Measurements from ENCODE around the gene BRAF. TPM values are rescaled to one million over a fixed set of nuclear protein-coding genes. Genes with fewer than 3 reads are reported as not detected.

BRAF gene
- total RNA-seq, 1 donor from 2014 or later, result 48.0 TPM

DNA sequence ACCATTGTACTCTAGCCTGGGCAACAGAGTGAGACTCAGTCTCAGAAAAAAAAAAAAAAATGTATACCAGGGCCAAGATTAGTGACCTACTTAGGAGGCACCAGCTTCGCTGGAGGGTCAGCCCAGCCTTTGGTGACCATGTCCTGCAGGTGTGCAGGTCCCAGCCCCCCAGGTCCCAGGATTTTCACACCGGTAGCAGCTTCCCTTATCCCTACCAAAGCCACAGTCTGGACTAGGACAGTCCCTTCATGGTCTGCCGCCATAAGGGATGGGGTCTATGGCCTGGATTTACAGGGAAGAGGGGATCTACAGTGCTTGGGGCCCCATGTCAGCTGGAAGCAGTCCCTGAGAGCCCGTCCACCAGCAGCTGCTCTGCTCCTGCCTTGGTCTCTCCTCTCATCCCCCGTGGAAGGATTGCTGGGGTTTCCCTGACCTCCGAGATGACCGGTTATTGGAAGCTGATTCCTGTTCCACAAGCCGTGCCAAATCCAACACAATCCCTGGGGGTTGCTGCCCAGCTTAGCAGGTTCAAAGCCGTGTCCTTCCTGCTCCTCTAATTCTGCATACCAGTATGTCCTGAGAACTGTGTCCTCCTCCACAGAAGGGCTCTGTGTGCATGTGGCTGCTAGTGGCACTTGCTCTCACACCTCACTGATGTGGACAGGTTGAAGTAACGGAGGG is 239.2 kb downstream of the BRAF start:
- H2AFZ ChIP-seq (replicated peaks), result no peak overlapping the region
- Mint-ChIP-seq H3K9me3 (no peaks in the 10 kb centered on the region), H3K4me1 (peaks cover 15% of the 10 kb centered on the region), H3K27me3 (ENCODE audit: insufficient read depth, low read depth) (peaks cover 7% of the 10 kb centered on the region), H3K27ac (no peak overlapping the region), H3K36me3 (no peaks in the 10 kb centered on the region), H3K4me3 (no peak overlapping the region)
- H4K20me1 ChIP-seq (ENCODE audit: low read depth), result no peaks in the 10 kb centered on the region
- H3K36me3 ChIP-seq, result no peaks in the 10 kb centered on the region
- no peak for DNase-seq (ENCODE audit: low spot score)
- no peak overlapping the region for H3K4me2 ChIP-seq
- H3K79me2 ChIP-seq (ENCODE audit: low read depth), result no peaks in the 10 kb centered on the region
- no peak overlapping the region for H3K9ac ChIP-seq
- no peak overlapping the region for H3K4me3 ChIP-seq
- H3K4me1 ChIP-seq, result peaks cover 13% of the 10 kb centered on the region
- H3F3A ChIP-seq (ENCODE audit: low read depth), result no peaks in the 10 kb centered on the region
- H3K9me3 ChIP-seq (ENCODE audit: low read depth), result no peaks in the 10 kb centered on the region
- no peaks in the 10 kb centered on the region for H3K27me3 ChIP-seq
- TF ChIP-seq EZH2phosphoT487 (IDR thresholded peaks at IDR 0.05), result no peak
- no peak overlapping the region for H3K27ac ChIP-seq

- Mint-ChIP-seq H3K27ac (peak overlapping the region; percentile 57), H3K9me3 (no peaks in the 10 kb centered on the region), H3K27me3 (ENCODE audit: insufficient read depth, low read depth) (peaks cover 7% of the 10 kb centered on the region), H3K4me1 (peaks cover 16% of the 10 kb centered on the region), H3K36me3 (no peaks in the 10 kb centered on the region), H3K4me3 (no peak overlapping the region)
- Histone ChIP-seq H3K4me2 (peak overlapping the region; percentile 52), H3K4me1 (peaks cover 13% of the 10 kb centered on the region), H3K9me3 (ENCODE audit: low read depth) (no peaks in the 10 kb centered on the region), H3K4me3 (no peak overlapping the region), H3F3A (ENCODE audit: low read depth) (no peaks in the 10 kb centered on the region), H4K20me1 (ENCODE audit: low read depth) (no peaks in the 10 kb centered on the region), H3K9ac (no peak overlapping the region), H3K27me3 (no peaks in the 10 kb centered on the region), H3K27ac (no peak overlapping the region), H2AFZ (replicated peaks) (peak overlapping the region; percentile 91), H3K36me3 (no peaks in the 10 kb centered on the region), H3K79me2 (ENCODE audit: low read depth) (no peaks in the 10 kb centered on the region)
- TF ChIP-seq CTCF (IDR thresholded peaks at IDR 0.05), result no peak
- no peak for TF ChIP-seq EZH2 (IDR thresholded peaks at IDR 0.05)
- TF ChIP-seq EZH2phosphoT487 (IDR thresholded peaks at IDR 0.05), result no peak
- no peak for DNase-seq (ENCODE audit: low spot score)
Measured at GRCh38 chr7:140684066-140684950, 240.4 kb downstream of the BRAF start.

DNA sequence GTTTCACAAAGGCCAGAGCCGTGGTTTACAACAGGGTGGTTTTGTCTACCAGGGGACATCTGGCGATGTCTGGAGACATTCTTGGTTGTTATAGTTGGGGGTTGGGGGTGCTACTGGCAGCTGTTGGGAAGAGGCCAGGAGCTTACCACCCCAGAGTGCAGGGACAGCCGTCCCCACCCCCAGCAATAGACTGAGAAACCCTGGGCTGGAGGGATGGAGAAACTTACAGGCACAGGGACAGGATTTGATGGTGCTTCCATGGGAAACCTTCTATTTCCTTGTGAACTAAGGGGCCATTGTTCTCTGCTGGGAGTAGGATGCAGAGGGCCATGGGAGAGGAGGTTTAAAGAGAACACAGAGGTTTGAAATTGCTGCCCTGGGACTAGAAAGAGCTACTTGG is 241.1 kb downstream of the BRAF start:
- Mint-ChIP-seq H3K9me3 (no peaks in the 10 kb centered on the region), H3K27me3 (ENCODE audit: insufficient read depth, low read depth) (peaks cover 7% of the 10 kb centered on the region), H3K4me3 (no peak overlapping the region), H3K4me1 (peaks cover 16% of the 10 kb centered on the region), H3K27ac (peak overlapping the region; percentile 35), H3K36me3 (no peaks in the 10 kb centered on the region)
- Histone ChIP-seq H3K4me2 (peak overlapping the region; percentile 52), H3K4me1 (peaks cover 13% of the 10 kb centered on the region), H3K27ac (no peak overlapping the region), H3K4me3 (no peak overlapping the region), H3K36me3 (no peaks in the 10 kb centered on the region), H3K27me3 (no peaks in the 10 kb centered on the region), H3K9me3 (ENCODE audit: low read depth) (no peaks in the 10 kb centered on the region), H4K20me1 (ENCODE audit: low read depth) (no peaks in the 10 kb centered on the region), H2AFZ (replicated peaks) (peak overlapping the region; percentile 91), H3K79me2 (ENCODE audit: low read depth) (no peaks in the 10 kb centered on the region), H3F3A (ENCODE audit: low read depth) (no peaks in the 10 kb centered on the region), H3K9ac (no peak overlapping the region)
- DNase-seq (ENCODE audit: low spot score), result peak; percentile 23
- TF ChIP-seq EZH2phosphoT487 (IDR thresholded peaks at IDR 0.05), result no peak
- no peak for TF ChIP-seq CTCF (IDR thresholded peaks at IDR 0.05)
